NCI-H82 (cell line): Measurements from ENCODE around the gene NLN.
"Not testable (repeated sequence)": the region's sequence is repeated elsewhere in the genome, so short reads cannot be mapped to it uniquely, and the experiment has no call there.

Experiments used
- DNase-seq: peaks from one replicate; lab custom pipeline; 2025; lab: John Stamatoyannopoulos, UW

The NLN gene

GRCh38 chr5:65772963-65773362 is 51.0 kb downstream of the NLN start:
- DNase-seq = not testable (repeated sequence)

- no peak for DNase-seq
These were observed 52.3 kb downstream of the NLN start for GRCh38 chr5:65774346-65774745.

GRCh38 chr5:65775476-65775875 is 53.5 kb downstream of the NLN start:
- DNase-seq = no peak

- no peak for DNase-seq
These were observed 54.6 kb downstream of the NLN start for GRCh38 chr5:65776441-65777141.

GRCh38 chr5:65778126-65778525 is 56.1 kb downstream of the NLN start:
- no peak for DNase-seq

- no peak for DNase-seq
These were observed 57.6 kb downstream of the NLN start for GRCh38 chr5:65779643-65780042.

GRCh38 chr5:65788296-65788695 is 66.3 kb downstream of the NLN start:
- DNase-seq = not testable (repeated sequence)

GRCh38 chr5:65790371-65791163 is 68.6 kb downstream of the NLN start:
- peak; percentile 12 for DNase-seq

GRCh38 chr5:65791712-65792673 is 70.0 kb downstream of the NLN start:
- DNase-seq = no peak

- no peak for DNase-seq
These were observed 74.3 kb downstream of the NLN start for GRCh38 chr5:65796269-65796668.

- DNase-seq = no peak
These were observed 74.8 kb downstream of the NLN start for GRCh38 chr5:65796751-65797316.

- no peak for DNase-seq
These were observed 75.5 kb downstream of the NLN start for GRCh38 chr5:65797481-65797880.

GRCh38 chr5:65799857-65800256 is 77.9 kb downstream of the NLN start:
- DNase-seq = no peak

GRCh38 chr5:65800775-65801174 is 78.8 kb downstream of the NLN start:
- DNase-seq = no peak

GRCh38 chr5:65801352-65801783 is 79.4 kb downstream of the NLN start:
- no peak for DNase-seq

GRCh38 chr5:65802080-65802479 is 80.1 kb downstream of the NLN start:
- DNase-seq = no peak

- no peak for DNase-seq
These were observed 80.8 kb downstream of the NLN start for GRCh38 chr5:65802820-65803219.

- no peak for DNase-seq
These were observed 81.8 kb downstream of the NLN start for GRCh38 chr5:65803699-65804391.

- DNase-seq = no peak
These were observed 83.1 kb downstream of the NLN start for GRCh38 chr5:65805089-65805488.

- DNase-seq = not testable (repeated sequence)
These were observed 85.5 kb downstream of the NLN start for GRCh38 chr5:65807494-65807893.

GRCh38 chr5:65808251-65808741 is 86.3 kb downstream of the NLN start:
- DNase-seq = no peak
